ENCODE results near the gene SYNE1.
"Not testable (repeated sequence)": the region's sequence is repeated elsewhere in the genome, so short reads cannot be mapped to it uniquely, and the experiment has no call there.

SYNE1 gene

DNA sequence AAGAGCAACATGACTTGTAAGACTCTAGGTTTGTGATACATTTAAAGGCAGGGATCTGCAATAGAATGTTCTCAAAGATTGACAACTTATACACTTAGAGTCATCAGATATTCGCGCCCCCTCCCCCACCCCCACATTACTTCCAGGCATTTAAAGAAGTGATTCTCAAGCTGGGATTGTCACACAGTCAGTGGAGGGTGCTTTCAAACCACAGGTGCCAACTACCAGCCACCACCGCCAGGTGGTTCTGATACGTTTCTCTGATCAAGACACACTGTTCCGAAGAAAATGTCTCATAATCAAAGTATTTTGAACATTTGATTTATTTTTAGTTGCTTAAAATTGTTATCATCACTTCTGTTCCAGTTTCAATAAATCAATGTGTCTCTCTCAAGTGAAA, 472.2 kb downstream of the SYNE1 start:
- no peak for DNase-seq

- DNase-seq: no peak
These were observed 475.7 kb downstream of the SYNE1 start for GRCh38 chr6:152161501-152161900.

DNA sequence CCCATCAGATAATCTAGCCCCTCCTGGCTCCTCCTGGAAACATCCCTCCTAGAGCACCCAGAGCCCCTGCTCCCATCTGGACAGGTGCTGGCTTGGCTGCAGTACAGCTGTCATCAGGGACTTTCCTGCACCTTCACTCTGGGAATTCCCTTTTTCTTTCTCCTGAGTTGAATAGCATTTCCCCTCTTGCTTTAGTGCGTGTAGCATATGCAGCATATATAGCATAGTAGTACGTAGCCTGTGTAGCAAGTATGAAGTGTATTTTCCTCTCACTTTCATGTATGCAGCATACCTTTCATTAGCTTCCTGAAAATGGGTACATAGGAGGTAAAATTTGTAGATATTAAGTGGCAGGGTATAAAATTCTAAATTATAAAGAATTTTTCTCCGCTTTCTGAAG, 476.8 kb downstream of the SYNE1 start:
- no peak for DNase-seq

DNA sequence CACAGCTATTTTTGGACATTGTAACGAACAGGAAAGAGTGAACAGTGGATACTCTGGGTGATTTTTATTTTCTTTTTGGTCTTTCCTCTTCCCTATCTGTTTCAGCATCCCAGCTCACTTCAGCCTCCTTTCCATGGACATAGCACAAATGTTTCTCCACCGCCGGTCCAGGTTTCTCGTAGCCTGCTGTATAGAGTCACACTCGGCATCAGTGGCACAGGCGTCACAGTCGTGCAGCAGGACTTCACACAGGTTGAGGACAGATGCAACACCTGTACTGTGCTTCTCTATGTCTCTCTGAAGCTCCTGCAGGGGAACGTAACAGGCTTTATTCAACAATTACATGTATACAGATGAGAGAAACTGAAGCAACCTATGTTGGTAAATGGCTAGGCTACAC, 481.4 kb downstream of the SYNE1 start:
- no peak for DNase-seq

GRCh38 chr6:152154559-152155356, 482.4 kb downstream of the SYNE1 start:
- no peak for DNase-seq

DNA sequence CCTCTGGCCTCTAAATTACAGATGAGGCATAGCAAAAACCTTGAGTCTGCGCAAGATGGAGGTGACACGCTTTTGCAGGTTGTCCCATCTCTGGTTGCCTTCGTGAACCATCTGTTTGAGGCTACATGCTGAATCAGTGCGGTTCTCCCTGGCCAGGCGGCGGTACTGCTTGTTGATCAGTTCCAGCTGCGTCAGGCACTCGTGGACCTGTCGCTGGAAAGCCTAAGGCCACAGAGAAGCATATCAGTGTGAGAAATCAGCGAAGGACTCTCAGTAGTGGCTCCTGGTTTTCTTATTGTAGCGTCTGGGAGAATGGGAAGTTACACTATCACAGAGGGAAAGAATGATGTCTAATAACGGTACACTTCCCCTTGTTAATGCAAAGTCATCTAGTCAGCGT, 485.2 kb downstream of the SYNE1 start:
- no peak for DNase-seq

GRCh38 chr6:152150196-152150595, 487.0 kb downstream of the SYNE1 start:
- DNase-seq: no peak

GRCh38 chr6:152148412-152148811, 488.8 kb downstream of the SYNE1 start:
- no peak for DNase-seq

GRCh38 chr6:152147269-152147668, 489.9 kb downstream of the SYNE1 start:
- no peak for DNase-seq

GRCh38 chr6:152146385-152146784, 490.8 kb downstream of the SYNE1 start:
- DNase-seq: no peak

GRCh38 chr6:152143359-152143758, 493.8 kb downstream of the SYNE1 start:
- DNase-seq: no peak

GRCh38 chr6:152142105-152142504, 495.1 kb downstream of the SYNE1 start:
- DNase-seq: no peak

DNA sequence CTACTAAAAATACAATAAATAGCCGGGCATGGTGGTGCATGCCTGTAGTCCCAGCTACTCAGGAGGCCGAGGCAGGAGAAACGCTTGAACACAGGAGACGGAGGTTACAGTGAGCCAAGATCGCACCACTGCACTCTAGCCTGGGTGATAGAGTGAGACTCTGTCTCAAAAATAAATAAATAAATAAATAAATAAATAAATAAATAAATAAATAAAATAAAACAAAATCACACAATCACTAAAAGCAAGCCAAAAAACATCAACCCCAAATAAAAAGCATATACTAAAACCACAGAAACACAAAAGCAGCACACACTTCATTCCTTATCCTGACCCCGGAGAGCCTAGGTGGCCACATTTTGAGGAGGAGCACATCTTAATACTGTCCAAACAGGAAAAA, 498.8 kb downstream of the SYNE1 start:
- not testable (repeated sequence) for DNase-seq

- peak; percentile 62 for DNase-seq
These were observed 500.7 kb downstream of the SYNE1 start for GRCh38 chr6:152136449-152136825.

DNA sequence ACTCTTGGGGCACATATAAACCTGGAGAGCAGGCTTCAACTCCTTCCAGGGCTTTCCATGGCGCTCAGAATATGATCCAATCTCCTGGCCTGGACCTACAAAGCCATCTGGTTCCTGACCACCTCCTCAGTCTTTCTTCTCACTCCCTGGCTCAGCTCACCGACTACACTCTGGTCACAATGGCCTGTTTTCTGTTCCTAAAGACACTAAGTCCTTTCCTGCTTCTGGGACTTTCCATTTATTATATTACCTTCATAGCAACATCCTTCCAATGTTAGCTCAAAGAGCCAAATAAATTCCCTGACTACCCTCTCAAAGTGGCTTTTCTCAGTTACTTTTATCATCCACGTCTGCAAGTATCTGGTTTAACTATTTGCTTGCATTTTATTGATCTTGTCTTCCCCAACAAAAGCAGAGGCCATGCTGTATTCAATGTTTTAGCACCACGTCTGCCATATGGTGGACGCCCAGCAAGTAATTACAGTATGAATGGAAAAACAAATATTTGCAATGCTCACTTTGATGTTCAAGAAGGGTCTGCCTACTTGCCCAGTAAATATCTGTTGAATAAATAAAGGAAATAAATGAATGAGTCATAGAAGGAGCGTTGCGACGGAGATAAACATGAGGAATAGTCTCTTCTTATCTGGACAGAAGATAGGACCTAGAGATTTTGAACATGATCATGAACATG, 501.3 kb downstream of the SYNE1 start:
- peak; percentile 52 for DNase-seq

DNA sequence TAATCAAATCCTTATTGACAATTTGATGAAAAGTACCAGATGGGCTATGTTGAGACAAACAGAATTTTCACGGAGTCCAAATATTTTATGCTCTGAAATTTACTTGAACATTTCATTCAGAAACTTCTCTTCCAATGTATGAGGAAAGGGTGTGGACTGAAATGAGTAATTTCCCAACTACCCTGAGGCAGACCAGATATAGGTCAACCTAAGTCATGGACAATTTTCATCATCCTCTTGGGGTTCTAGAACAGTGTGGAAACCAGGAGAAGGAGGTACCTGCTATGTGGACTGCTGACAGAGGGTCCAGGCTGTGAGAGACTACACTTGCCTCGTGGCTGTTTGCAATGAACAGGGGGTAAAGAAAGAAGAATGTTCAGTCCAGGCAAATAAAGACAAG, 506.7 kb downstream of the SYNE1 start:
- no peak for DNase-seq

GRCh38 chr6:152129691-152130151, 507.4 kb downstream of the SYNE1 start:
- DNase-seq: no peak

- DNase-seq: no peak
These were observed 509.6 kb downstream of the SYNE1 start for GRCh38 chr6:152127432-152128165.

GRCh38 chr6:152124429-152125074, 512.6 kb downstream of the SYNE1 start:
- no peak for DNase-seq

GRCh38 chr6:152123076-152123475, 514.1 kb downstream of the SYNE1 start:
- no peak for DNase-seq

GRCh38 chr6:152122434-152122833, 514.7 kb downstream of the SYNE1 start:
- DNase-seq: no peak

- DNase-seq: no peak
These were observed 515.3 kb downstream of the SYNE1 start for GRCh38 chr6:152121910-152122309.

GRCh38 chr6:152119831-152120230, 517.3 kb downstream of the SYNE1 start:
- DNase-seq: no peak

All from NCI-H2029 (cell line).